GM12873 (cell line): ENCODE results near the gene PILRB.

Experiments used
- TF ChIP-seq, protein P1 (sequence below): IDR thresholded peaks from 2 replicates; pipeline ENCODE4 v1.5.1; 2012; ENCODE audit warnings: low read depth, mild to moderate bottlenecking, moderate library complexity, low read length, control low read depth; ENCODE audit not compliant: insufficient read depth; ENCODE audit errors: missing control alignments

PILRB gene

DNA sequence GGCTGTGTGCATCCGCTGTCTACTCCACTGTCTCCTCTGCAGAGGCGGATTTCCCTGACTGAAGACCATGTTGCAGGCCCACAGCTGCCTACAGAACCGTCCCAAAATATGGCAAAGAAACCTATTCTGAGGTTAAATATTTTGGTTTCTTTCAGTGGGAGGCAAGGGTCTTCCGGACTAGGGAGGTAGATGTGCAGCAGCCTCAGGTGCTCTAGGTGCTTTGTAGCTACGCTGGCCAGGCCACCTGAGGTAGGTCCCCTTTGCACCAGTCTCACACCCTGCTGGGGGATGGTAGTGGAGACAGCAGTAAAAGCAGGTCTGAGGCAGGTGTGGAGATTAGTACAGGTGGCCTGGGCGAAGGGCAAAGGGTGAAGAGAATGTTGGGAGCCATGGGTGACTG is 8.2 kb upstream of the PILRB start:
- TF ChIP-seq, protein P1, sequence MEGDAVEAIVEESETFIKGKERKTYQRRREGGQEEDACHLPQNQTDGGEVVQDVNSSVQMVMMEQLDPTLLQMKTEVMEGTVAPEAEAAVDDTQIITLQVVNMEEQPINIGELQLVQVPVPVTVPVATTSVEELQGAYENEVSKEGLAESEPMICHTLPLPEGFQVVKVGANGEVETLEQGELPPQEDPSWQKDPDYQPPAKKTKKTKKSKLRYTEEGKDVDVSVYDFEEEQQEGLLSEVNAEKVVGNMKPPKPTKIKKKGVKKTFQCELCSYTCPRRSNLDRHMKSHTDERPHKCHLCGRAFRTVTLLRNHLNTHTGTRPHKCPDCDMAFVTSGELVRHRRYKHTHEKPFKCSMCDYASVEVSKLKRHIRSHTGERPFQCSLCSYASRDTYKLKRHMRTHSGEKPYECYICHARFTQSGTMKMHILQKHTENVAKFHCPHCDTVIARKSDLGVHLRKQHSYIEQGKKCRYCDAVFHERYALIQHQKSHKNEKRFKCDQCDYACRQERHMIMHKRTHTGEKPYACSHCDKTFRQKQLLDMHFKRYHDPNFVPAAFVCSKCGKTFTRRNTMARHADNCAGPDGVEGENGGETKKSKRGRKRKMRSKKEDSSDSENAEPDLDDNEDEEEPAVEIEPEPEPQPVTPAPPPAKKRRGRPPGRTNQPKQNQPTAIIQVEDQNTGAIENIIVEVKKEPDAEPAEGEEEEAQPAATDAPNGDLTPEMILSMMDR, result no peak

DNA sequence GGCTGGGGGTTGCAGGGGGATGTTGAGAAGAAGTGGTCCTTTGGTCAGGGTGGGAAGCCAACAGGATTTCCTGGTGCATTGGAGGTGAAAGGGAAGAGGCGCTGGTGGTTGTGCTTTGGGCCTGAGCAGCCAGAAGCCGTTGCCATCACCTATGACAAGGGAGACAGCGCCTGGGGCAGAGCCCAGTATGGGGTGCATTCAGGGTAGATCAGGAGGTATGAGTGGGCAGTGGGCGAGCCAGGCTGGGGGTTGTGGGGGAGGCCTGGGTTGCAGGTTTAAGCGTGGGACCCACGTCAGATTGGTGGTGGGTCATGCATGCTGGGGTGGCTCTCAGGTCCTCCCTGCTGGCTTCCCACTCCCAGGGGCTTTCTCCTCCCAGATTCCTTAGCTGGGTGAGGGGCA is 6.3 kb upstream of the PILRB start:
- TF ChIP-seq, protein P1, result no peak

DNA sequence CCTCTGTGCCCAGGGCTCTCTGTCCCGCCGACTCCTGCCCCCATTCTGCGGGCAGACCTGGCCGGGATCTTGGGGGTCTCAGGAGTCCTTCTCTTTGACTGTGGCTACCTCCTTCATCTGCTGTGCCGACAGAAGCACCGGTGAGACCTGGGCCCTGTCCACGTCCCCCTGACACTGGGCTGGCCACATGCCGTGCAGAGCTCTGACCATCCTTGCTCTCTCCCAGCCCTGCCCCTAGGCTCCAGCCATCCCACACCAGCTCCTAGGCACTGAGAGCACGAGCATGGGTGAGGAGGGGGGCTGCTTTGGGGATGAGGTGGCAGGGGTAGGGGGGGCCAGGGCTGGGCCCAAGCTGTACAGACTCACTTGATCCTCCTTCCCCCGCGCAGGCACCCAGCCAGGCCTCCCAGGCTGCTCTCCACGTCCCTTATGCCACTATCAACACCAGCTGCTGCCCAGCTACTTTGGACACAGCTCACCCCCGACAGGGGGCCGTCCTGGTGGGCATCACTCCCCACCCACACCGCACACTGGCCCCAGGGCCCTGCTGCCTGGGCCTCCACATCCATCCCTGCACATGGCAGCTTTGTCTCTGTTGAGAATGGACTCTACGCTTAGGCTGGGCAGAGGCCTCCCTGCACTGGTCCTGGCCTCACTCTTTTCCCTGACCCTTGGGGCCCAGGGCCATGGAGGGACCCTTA is 4.8 kb upstream of the PILRB start:
- TF ChIP-seq, protein P1, result no peak

DNA sequence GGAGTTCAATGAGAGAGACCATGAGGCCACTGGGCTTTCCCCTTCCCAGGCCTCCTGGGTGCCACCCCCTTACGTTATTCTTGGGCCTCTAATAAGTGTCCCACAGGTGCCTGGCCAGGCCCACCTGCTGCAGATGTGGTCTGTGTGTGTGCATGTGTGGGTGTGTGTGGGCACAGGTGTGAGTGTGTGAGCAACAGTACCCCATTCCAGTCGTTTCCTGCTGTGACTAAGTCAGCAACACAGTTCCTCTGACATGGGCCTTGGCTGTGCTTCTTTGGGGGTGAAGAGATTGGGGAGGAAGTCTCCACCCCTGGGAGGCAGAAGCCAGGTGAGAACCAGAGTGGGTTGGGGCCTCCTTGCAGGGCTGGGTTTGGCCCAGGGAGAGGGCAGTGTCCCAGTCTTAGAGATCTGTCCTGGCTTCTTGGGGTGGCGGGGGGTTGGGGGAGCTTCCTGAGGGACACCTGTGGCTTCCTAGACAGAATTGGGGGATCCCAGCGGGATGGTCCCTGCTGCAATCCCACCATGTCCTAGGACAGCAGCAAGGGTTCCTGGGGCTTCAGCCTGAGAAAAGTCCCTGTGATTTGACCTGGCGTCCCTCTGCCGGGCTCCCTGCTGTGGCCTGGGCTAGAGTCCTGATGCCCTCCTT is 4.1 kb upstream of the PILRB start:
- TF ChIP-seq, protein P1, result no peak

DNA sequence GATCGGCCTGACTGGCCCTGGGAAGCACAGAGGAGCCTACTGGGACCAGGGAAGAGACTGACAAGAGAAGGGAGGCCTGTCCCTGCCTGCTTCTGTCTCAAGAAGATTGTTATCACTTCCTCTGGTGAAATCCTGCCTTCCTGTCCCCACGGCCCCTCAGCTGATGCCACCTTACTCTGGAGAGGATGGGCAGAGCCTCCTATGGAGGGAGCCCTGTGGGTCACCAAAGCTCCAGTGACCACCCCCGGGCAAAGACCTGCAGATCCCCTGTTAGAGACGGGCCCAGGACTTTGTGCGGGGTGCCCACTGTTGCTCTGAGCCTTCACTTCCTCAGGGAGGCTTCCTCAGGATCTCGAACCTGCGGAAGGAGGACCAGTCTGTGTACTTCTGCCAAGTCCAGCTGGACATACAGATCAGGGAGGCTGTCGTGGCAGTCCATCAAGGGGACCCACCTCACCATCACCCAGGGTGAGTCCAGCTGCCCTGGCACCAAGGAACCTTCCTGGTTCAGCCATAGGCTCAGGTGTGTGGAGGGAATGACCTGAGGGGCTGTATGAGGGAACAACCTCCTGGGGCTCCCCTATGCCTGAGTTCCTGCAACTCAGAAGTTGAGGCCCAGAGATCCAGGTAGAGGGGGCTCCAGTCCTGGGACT is 1.4 kb upstream of the PILRB start:
- TF ChIP-seq, protein P1, result no peak

DNA sequence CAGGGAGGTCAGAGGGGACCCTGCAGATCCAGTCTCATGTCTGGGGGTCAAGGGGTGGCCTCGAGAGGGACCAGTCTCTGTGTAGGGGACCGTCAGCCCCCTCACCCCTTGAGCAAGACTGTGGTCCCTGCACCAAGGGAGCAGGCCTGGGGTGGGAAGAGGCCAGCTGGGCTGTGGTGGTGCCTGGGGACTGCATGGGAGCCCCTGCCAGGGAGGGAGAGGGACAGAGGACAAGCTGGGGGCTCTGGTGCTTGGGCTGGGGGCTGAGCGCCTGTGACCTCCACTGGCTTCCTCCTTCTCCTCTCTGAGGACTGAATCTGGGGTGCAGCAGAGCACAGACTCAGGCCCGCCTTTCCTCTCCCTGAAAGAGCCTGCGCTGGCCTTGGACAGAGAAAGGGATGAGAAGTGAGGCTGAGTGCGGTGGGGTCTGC is 771 bp upstream of the PILRB start:
- TF ChIP-seq, protein P1, result no peak

DNA sequence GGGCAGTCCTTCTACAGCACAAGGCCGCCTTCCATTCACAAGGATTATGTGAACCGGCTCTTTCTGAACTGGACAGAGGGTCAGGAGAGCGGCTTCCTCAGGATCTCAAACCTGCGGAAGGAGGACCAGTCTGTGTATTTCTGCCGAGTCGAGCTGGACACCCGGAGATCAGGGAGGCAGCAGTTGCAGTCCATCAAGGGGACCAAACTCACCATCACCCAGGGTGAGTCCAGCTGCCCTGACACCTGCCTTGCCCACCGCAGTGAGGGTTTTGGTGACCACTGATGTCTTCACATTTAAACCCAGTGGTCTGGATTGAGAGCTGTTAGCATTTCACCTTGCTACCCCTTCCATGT is 918 bp downstream of the PILRB start:
- TF ChIP-seq, protein P1, result no peak
